GM19467 (cell line): Measurements from ENCODE around the gene IGFL4.

Source experiments
- ATAC-seq: cut with Tn5 transposase; IDR thresholded peaks from one replicate; pipeline ENCODE4 v1.9.1; 2021; ENCODE audit warnings: mild to moderate bottlenecking, moderate library complexity; ENCODE audit not compliant: unreplicated experiment

IGFL4 gene

DNA sequence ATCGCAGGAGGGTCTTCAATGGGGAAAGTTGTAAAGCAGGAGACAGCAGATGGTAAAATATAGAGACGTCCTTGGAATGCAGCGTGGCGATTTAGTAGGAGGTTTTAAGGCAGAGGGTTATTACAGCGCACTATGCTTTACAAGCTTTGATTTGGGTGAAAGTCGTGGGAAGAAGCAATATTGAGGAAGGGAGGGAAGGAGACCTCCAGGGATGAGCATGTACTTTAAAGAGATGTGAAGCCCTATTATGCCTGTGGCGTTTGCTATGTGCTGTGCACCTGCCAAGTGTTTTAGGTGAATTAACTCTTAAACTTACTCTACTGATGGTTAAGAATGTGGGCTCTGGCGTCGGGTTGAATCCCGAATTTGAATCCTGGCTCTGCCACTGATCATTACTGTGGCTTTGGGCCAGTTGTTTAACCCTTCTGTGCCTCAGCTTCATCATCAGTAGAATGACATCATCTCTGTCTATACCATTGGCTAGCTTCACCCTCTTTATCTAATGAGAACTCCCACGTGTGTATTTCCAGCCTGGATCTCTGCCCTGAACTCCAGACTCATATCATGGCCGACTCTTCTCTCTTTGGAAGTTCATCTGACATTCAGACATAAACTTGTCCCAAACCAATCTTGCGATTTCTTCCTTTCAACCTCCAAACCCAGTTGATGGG is 45.0 kb downstream of the IGFL4 start:
- ATAC-seq = no peak

DNA sequence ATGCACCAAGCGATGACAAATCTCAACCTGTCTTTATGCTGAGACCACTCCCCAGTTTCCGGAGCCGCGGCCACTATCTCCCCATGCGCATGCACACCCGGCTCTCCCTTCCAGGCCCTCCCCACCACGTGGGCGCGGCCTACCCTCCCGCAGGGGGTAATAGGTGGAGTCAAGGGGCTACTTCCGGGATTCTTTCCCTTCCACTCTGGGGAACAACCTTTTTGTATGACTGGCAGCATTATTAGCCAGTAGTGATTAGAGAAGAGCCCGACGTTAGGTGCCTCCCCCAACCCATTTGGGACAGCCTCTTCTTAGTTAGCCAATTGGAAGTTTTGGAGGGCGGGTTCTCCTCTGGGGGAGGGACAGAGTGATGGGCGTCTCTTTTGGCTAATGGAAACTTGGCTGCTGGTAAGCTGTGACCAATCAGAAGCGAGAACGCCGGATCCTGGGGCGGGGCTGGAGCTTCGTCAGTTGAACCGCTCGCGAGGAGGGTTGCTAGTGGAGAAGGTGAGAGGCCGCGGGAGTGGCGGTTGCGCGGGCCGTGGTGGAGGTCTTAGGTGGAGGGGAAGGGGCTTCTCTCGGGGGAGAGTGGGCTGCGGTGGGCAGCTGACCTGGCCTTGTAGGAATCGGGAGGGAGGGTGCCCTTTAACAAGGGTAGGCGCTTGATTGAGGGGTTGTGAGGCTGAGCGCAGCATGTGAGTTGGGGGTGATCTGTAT is 45.6 kb downstream of the IGFL4 start, which contains the start of gene CCDC61:
CCDC61 (plus strand) TSS at position 470 of the 717 bp plus-strand sequence. CDS start 7,552 bp downstream, outside the sequence.
- peak; percentile 94 for ATAC-seq

DNA sequence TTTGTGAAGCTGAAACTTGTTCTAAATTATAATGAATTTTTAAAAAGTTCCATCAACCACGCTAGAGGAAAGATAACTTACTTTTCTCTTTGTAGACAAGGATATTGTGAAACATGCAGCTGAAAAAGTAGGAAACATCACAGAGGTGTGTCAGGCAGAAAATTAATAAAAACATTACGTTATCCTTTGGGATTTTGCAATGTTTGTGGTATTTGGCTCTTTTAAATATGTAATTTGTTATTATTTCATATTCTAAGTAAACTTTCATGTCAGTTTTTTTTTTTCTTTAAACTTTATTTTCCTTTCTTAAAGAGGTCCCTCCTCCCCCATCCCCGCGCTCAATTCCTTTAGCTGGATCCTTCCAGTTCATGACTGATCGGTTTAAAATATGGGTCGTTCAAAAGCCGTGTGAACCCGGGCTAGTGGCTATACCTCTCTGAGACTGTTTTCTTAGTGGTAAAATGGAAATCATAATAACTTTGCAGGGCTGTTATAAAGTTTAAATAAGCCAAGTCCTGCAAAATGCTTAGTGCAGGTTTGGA is 46.3 kb downstream of the IGFL4 start:
- peak; percentile 12 for ATAC-seq

DNA sequence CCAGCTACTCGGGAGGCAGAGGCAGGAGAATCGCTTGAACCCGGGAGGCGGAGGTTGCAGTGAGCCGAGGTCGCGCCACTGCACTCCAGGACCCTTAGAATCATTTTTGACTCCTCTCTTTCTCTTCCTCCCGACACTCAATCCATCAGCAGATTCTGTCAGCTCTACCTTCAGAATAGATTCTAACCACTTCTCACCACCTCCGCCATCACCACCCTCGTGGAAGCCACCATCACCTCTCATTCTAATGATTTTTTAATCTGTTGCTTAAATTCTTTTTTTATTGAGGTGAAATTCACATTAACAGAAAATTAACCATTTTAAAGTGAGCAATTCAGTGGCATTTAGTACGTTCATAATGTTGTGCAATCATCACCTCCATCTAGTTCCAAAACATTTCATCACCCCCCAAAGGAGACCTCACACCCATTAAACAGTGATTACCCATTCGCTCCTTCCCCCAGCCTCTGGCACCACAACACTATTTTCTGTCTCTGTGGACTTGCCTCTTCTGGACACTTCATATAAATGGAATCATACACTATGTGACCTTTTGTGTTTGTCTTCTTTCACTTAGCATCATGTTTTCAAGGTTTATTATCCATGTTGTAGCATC is 50.6 kb downstream of the IGFL4 start:
- no peak for ATAC-seq
